Ovary (tissue), 9 donors: ENCODE data around the gene ENOX1. TPM values are rescaled to one million over a fixed set of nuclear protein-coding genes. Genes with fewer than 3 reads are reported as not detected.

Experiments
- DNase-seq, 5 donors: peaks; one replicate each; pipeline ENCODE4 v3.0.0-alpha.2; 2019 to 2020
- H3K27ac ChIP-seq, 2 donors: fragments of 200-600 bp; one replicate each; pipeline versions ENCODE4 v1.5.1 to v1.8.0; 2019 to 2022
- H3K27me3 ChIP-seq: fragments of 200-600 bp; one replicate; pipeline ENCODE4 v1.8.0; 2022
- H3K36me3 ChIP-seq: fragments of 200-600 bp; sonication (generic); one replicate; pipeline ENCODE4 v1.5.1; 2019
- H3K4me1 ChIP-seq: one replicate; pipeline ENCODE4 v1.8.1; 2013; ENCODE audit warnings: mild to moderate bottlenecking, moderate library complexity; ENCODE audit not compliant: insufficient read depth
- H3K4me3 ChIP-seq: fragments of 200-600 bp; sonication (generic); one replicate; pipeline ENCODE4 v1.5.1; 2017
- H3K9me3 ChIP-seq, 2 donors: fragments of 200-600 bp in 1 of 2; sonication (generic) in 1 of 2; one replicate each; pipeline versions ENCODE4 v1.5.1 to v1.8.1; 2013 to 2019; ENCODE audit warnings: mild to moderate bottlenecking in 1 of 2, moderate library complexity in 1 of 2
- CTCF ChIP-seq, 3 donors: fragments of 450-650 bp in 2 of 3; fragments of 200-600 bp in 1 of 3; IDR thresholded peaks; one replicate each; pipeline versions ENCODE4 v1.5.1 to v1.8.0; 2016 to 2022; ENCODE audit warnings: antibody characterized with exemption in 3 of 3, mild to moderate bottlenecking in 1 of 3
- EP300 ChIP-seq: sonication (generic); formaldehyde crosslinking; IDR thresholded peaks from one replicate; pipeline ENCODE4 v1.6.1; 2017; ENCODE audit warnings: antibody characterized with exemption
- POLR2A ChIP-seq: fragments of 450-650 bp; IDR thresholded peaks from one replicate; pipeline ENCODE4 v1.6.1; 2017; ENCODE audit warnings: antibody characterized with exemption, mild to moderate bottlenecking, moderate library complexity
- WGBS, 3 donors: extraction: QIAGEN DNeasy Blood & Tissue Kit in 1 of 3; methylation state at CpG; one replicate each; pipeline versions ENCODE4 v1.1.5 to v1.1.7; 2013 to 2017; 5-methylcytosine and 5-hydroxymethylcytosine counted together
- intact Hi-C, 4 donors: fragments of 100-400 bp; cut with DNase I; formaldehyde crosslinking; loops; one replicate each; pipeline versions ENCODE4 v1.11.0 to v1.15.1; 2022 to 2023
- polyA plus RNA-seq, 2 donors: library from polyadenylated mRNA; stranded (reverse); fragments of 200-250 nt in 1 of 2; fragments of 350-450 nt in 1 of 2; fragmentation: Illumina TruSeq in 1 of 2; extraction: RNeasy Lipid Tissue Mini Kit (QIAGEN cat#74804) in 1 of 2; gene quantifications; one replicate each; pipeline ENCODE4 v1.2.3, GENCODE V29; 2013 to 2014
- total RNA-seq, 7 donors: library from RNA; depleted of rRNA in 2 of 7; stranded (reverse); fragments of >200 nt in 2 of 7; fragmentation: NEBNext Ultra II Directional in 3 of 7; extraction: Animal tissue kit (Norgen Biotek cat#: 25700) in 3 of 7; gene quantifications; one replicate each; pipeline versions ENCODE4 v1.1.0 to v1.2.4, GENCODE V29; 2016 to 2023
- donor health status: DM: no; HTN: no; CAD: no; lungs with moderate emphysema.
- donor health status: DM: no; HTN: no; CAD: no.
- donor health status: Bipolar disorder and iron deficiency.
- donor health status: DM: yes; HTN: yes; CAD: no.
- donor health status: DM: no; HTN: no; CAD: no.
- donor health status: DM: yes; HTN: yes; CAD: no.

Gene ENOX1
- total and polyA plus RNA-seq, 9 donors, result 3.6 to 17.5 (median 7.8) TPM

GRCh38 chr13:43293008-43293407, 493.8 kb downstream of the ENOX1 start:
- no peaks in the 10 kb centered on the region for H3K9me3 ChIP-seq
- no peaks in the 10 kb centered on the region for H3K36me3 ChIP-seq
- TF ChIP-seq POLR2A (no peak), EP300 (no peak), CTCF (IDR thresholded peaks at IDR 0.05) (no peak)
- H3K27me3 ChIP-seq, result no peaks in the 10 kb centered on the region
- H3K4me1 ChIP-seq, result no peaks in the 10 kb centered on the region
- no peak for DNase-seq
- no peak overlapping the region for H3K27ac ChIP-seq
- H3K4me3 ChIP-seq, result no peak overlapping the region
- 97 to 99% (median 98%) methylated on average over 2 of the region's 2 CpGs for WGBS, 3 donors
- intact Hi-C loops, result no loop called here

- intact Hi-C loops, result no loop called here
- H3K9me3 ChIP-seq, result no peaks in the 10 kb centered on the region
- no peaks in the 10 kb centered on the region for H3K36me3 ChIP-seq
- DNase-seq, result no peak
- no peak overlapping the region for H3K27ac ChIP-seq
- no peak for TF ChIP-seq POLR2A
- TF ChIP-seq EP300, result no peak
- TF ChIP-seq CTCF (IDR thresholded peaks at IDR 0.05), result no peak
- no peaks in the 10 kb centered on the region for H3K27me3 ChIP-seq
- H3K4me1 ChIP-seq, result no peaks in the 10 kb centered on the region
- H3K4me3 ChIP-seq, result no peak overlapping the region
- WGBS, 3 donors, result 90 to 96% (median 95%) methylated on average over 5 of the region's 5 CpGs
Measured at GRCh38 chr13:43291287-43292060, 495.3 kb downstream of the ENOX1 start.

GRCh38 chr13:43289470-43290255, 497.1 kb downstream of the ENOX1 start:
- WGBS, 3 donors, result 53 to 59% (median 56%) methylated on average over 6 of the region's 6 CpGs
- Histone ChIP-seq H3K4me1 (no peaks in the 10 kb centered on the region), H3K27ac (no peak overlapping the region), H3K9me3 (no peaks in the 10 kb centered on the region), H3K27me3 (no peaks in the 10 kb centered on the region), H3K36me3 (no peaks in the 10 kb centered on the region), H3K4me3 (no peak overlapping the region)
- TF ChIP-seq POLR2A (no peak), EP300 (no peak), CTCF (IDR thresholded peaks at IDR 0.05) (no peak)
- no peak for DNase-seq
- intact Hi-C loops, result no loop called here

- Histone ChIP-seq H3K9me3 (no peaks in the 10 kb centered on the region), H3K36me3 (no peaks in the 10 kb centered on the region), H3K27ac (no peak overlapping the region), H3K4me3 (no peak overlapping the region), H3K27me3 (no peaks in the 10 kb centered on the region), H3K4me1 (no peaks in the 10 kb centered on the region)
- TF ChIP-seq CTCF (IDR thresholded peaks at IDR 0.05) (no peak), POLR2A (no peak), EP300 (no peak)
- 97 to 98% (median 98%) methylated on average over 1 of the region's 1 CpG for WGBS, 3 donors
- DNase-seq, result no peak
- intact Hi-C loops, result no loop called here
Measured at GRCh38 chr13:43286751-43287150, 500.0 kb downstream of the ENOX1 start.
